NCI-H1105 (cell line): ENCODE measurements around the gene FNDC3B.
"Not testable (repeated sequence)": the region's sequence is repeated elsewhere in the genome, so short reads cannot be mapped to it uniquely, and the experiment has no call there.

Experiments
- DNase-seq: peaks from one replicate; lab custom pipeline; 2025; lab: John Stamatoyannopoulos, UW

Gene FNDC3B

GRCh38 chr3:172093581-172094443, 54.4 kb downstream of the FNDC3B start:
- DNase-seq, result not testable (repeated sequence)

GRCh38 chr3:172094621-172095557, 55.5 kb downstream of the FNDC3B start:
- DNase-seq, result no peak

GRCh38 chr3:172096881-172097420, 57.6 kb downstream of the FNDC3B start:
- DNase-seq, result no peak

GRCh38 chr3:172097585-172097984, 58.2 kb downstream of the FNDC3B start:
- no peak for DNase-seq

GRCh38 chr3:172098698-172099494, 59.5 kb downstream of the FNDC3B start:
- no peak for DNase-seq

DNA sequence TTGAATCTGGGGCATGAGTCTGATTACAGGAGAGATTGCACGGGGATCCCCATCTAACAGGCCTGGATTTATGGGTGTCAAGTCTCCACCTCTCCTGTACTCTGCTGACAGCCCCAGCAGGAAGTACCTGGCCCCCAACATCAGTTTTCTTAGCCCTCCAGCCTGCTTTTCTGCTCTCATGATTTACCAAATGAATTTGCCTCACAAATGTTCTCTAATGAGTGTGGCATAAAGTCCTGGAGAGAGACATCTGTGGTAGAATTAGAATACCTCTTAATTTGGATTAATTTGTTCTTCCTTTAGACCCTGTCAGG, 60.1 kb downstream of the FNDC3B start:
- DNase-seq, result no peak

DNA sequence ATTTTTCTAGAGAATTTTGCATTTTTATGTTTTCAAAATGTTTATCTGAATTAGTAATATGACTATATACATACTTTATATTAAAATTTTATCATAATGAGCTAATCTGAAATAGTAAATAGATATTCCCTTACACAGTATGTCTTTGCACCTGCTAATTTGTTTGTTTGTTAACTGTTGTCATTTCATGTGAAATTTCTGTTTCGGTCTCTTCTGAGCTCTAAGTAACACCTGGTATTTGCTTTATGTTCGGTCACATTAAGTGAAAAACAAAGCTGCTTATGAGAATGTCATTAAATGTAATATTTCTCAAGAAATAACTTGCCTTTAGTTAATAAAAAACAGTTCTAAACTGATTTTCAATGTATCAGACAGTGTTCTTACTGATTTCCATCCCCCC, 61.1 kb downstream of the FNDC3B start:
- no peak for DNase-seq

- no peak for DNase-seq
Observed at GRCh38 chr3:172101107-172101506, 61.7 kb downstream of the FNDC3B start.

DNA sequence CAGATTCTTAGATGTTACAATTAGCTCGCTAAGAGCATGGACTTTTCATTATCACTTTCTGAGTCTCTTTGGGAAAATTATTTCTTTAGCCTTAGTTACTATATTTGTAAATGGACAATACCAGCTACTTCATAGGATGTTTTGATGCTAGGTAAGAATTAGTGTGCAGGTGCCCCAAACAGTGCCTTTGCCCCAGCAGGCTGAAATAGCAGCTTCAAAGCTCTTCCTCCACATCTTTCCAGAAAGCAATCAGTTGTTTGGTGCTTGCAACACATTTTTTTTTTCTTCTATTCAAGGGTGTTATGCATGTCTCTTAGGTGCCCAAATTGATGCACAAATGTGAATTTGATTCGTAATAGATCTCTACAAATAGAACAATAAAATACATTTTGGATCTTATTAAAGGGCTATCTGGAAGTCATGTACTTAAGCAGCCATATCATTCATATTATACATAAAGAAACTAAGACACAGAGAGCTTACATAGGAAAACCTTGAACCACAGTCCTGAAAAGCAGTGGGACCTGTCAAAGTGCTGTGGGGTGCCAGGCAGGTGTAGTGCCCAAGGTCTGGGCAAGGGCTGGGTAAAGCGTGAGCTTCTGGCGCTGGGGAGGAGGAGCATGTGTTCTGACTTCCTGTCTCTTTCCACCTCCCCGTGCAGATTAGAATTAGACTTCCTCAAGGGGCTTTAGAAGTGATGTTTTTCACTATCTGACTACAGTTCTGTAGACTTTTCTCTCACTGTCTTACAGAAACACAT, 62.9 kb downstream of the FNDC3B start:
- no peak for DNase-seq

DNA sequence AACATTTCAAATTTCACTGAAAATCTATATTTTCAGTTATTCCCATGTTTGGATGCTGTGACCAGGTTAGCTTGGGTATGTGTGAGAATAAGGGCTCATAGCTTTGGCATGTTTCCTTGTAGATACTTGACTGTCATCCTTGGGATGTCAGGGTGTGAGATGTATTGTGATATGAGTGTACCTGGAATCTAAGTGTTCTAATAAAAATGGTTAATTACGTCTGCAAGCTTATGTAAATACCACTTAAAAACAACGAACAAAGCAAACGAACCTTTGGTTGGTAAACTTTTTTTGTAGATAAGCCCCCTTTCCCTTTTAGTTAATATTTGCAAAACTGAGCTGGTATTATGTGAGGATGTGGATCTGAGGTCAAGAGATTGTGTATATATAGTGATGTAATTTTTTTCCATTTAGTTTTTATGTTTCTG, 63.5 kb downstream of the FNDC3B start:
- DNase-seq, result no peak

- no peak for DNase-seq
Observed at GRCh38 chr3:172103724-172104123, 64.3 kb downstream of the FNDC3B start.

DNA sequence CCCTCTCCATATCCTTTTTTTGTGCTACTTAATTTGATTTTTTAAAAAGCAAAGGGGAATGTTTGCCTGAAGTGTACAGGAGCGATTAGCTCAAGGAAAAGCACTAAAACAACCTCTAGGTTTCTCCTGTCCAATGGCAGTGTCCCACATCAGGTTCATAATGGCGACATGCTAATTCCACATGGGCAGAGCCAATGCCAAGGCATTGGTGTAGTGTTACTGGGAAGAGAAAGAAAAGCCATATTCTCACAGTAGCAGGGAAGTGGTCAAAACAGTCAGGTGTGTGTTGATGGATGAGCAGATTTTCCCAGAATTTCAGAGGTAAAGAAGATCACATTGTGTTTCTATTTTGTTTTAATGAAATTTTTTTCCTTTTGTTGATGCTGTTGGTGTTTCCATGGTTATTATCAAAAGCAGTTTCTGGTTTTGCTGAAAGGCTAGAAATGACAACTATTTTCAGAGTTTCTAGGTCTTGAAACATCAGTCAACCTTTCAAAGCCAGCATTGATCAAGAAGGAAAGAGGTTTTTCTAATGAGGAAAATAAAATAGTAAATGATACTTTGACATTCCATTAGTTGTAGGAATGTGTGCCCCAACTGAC, 65.2 kb downstream of the FNDC3B start:
- peak; percentile 43 for DNase-seq

GRCh38 chr3:172106037-172106954, 66.9 kb downstream of the FNDC3B start:
- no peak for DNase-seq

- no peak for DNase-seq
Observed at GRCh38 chr3:172106989-172107388, 67.6 kb downstream of the FNDC3B start.

GRCh38 chr3:172107403-172107802, 68.0 kb downstream of the FNDC3B start:
- DNase-seq, result no peak

DNA sequence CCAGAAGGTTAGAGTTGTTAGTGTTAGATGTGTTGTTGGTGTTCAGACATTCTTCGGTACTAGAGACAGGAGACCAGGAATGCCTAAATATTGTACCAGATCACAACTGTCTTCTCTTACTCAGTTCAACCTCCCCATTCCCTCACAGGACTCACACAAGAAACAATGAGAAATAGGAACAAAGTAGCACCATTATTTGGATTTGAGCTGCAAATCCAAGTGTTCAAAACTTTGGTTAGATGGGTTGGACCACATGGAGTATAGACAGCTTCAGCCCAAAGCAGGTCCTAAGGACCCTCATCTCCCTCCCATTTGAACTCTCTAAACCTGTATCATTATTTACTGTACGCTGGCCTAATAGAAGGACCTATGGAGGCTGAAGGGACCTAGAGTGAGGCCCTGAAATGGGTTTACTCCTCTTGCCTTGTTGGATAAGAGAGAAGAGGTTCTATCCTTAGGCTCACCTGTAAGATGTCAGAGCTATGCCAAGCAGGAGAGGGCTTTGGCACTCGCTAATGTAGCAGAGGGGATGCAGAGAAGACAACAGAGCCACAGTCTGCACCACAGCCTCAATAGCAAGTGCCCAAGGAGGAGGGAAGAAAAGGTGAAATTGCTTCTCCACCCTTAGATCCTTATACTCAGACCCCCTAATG, 70.9 kb downstream of the FNDC3B start:
- DNase-seq, result no peak

DNA sequence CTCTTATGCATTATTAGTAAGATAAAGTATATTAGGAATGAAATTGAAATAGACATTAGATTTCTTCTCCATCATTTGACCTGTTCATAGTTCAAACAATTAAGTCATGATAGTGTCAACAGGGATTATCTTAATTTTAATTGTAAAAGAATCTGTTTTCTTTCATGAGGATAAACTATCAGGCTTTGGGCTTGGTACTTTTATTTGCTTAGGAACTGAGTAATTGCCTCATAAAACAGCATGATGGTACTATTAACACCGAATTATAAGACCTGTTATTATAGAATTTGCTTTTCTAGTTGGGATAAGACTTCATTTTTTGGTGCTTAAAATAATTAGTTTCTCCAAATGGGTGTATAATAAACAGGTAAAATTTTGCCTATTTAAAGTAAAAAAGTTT, 71.8 kb downstream of the FNDC3B start:
- no peak for DNase-seq

- no peak for DNase-seq
Observed at GRCh38 chr3:172112078-172112733, 72.8 kb downstream of the FNDC3B start.

DNA sequence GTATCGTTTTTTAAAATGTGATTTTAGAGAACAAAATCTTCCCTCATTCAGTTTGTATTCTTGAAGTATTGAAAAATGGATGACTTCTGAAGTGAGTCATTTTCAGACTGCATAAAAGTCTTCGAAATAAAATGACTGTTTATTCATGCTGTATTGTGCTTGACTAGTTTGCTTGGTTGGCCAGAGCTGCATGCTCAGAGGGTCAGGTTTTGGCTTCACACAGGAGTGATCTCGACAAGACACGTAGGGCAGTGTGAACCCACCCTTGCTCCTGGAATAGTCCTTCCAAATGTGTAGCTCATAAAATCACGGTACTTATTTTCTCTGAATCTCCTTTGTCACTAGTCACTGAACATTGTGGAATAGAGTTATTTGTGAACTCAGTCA, 73.3 kb downstream of the FNDC3B start:
- DNase-seq, result no peak
